ENCODE measurements around the gene MTO1. TPM values are rescaled to one million over a fixed set of nuclear protein-coding genes. Genes with fewer than 3 reads are reported as not detected.
"Not testable (repeated sequence)": the region's sequence is repeated elsewhere in the genome, so short reads cannot be mapped to it uniquely, and the experiment has no call there.

The MTO1 gene, protein sequence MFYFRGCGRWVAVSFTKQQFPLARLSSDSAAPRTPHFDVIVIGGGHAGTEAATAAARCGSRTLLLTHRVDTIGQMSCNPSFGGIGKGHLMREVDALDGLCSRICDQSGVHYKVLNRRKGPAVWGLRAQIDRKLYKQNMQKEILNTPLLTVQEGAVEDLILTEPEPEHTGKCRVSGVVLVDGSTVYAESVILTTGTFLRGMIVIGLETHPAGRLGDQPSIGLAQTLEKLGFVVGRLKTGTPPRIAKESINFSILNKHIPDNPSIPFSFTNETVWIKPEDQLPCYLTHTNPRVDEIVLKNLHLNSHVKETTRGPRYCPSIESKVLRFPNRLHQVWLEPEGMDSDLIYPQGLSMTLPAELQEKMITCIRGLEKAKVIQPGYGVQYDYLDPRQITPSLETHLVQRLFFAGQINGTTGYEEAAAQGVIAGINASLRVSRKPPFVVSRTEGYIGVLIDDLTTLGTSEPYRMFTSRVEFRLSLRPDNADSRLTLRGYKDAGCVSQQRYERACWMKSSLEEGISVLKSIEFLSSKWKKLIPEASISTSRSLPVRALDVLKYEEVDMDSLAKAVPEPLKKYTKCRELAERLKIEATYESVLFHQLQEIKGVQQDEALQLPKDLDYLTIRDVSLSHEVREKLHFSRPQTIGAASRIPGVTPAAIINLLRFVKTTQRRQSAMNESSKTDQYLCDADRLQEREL
- 10 to 100 TPM; 40.9 to 66.3 TPM for total RNA-seq

DNA sequence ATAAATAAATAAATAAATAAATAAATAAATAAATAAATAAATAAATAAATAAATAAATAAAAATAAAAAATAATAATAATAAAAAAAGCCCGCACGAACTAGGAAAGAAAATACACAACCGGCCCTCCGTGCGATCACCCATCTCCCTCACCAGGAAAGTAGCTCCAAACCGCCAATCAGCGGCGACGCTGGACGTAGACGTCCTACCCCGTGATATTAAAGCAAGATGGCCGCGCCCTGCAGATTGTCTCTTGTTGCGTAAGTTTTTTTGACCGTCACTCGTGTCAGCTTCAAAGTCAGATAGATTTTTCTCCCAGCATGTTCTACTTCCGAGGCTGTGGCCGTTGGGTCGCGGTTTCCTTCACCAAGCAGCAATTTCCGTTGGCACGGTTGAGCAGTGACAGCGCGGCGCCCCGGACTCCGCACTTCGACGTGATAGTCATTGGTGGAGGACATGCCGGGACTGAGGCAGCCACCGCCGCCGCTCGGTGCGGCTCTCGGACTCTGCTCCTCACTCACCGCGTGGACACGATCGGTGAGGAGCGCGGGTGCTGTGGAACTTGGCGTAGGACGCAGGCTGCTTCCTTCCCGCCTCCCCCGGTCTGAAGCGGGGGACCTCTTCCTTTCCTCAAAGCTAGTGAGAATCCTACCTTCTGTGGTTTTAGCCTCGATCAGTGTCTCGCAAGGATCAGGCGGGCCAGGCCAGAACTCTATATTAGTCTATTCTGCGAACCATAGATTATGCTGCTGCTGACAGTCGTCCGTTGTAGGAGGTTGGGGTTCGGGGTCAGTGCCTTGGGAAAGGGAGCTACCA, at the start of gene MTO1:
Gene MTO1, plus strand, starts transcription at position 201 of the 814 bp plus-strand sequence. Its CDS starts 118 bp downstream, at position 319.
- Mint-ChIP-seq H3K36me3 (peaks cover 9 to 15% of the 10 kb centered on the region in 2 donors), H3K9me3 (no peaks in the 10 kb centered on the region), H3K27ac (peak within 1 kb of the TSS; percentile 93 to 99)
- DNase-seq (ENCODE audit: low spot score in 2 of 2), result peak; percentile 74 to 85
- ATAC-seq, result peak; percentile 91 to 93

DNA sequence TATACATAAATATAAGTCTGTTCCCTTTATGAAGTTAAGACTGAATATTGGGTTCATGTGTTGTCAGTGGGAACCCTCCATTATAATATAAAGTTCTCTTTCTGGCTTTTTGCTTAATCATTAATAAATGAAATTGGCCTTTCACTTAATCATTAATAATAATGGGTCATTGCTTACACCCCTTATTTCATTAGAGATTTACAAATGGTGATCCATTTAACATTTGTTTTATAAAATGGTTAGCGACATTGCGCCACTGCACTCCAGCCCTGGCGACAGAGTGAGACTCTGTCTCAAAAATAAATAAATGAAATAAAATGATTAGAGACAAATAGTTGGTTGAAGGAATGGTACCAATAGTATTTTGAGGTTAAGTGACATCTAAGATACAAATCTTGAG, 48.4 kb upstream of the MTO1 start:
- Mint-ChIP-seq H3K27ac (no peak overlapping the region), H3K9me3 (no peaks in the 10 kb centered on the region), H3K36me3 (peaks cover 0 to 7% of the 10 kb centered on the region in 2 donors)
- no peak for ATAC-seq
- no peak for DNase-seq (ENCODE audit: low spot score in 2 of 2)

DNA sequence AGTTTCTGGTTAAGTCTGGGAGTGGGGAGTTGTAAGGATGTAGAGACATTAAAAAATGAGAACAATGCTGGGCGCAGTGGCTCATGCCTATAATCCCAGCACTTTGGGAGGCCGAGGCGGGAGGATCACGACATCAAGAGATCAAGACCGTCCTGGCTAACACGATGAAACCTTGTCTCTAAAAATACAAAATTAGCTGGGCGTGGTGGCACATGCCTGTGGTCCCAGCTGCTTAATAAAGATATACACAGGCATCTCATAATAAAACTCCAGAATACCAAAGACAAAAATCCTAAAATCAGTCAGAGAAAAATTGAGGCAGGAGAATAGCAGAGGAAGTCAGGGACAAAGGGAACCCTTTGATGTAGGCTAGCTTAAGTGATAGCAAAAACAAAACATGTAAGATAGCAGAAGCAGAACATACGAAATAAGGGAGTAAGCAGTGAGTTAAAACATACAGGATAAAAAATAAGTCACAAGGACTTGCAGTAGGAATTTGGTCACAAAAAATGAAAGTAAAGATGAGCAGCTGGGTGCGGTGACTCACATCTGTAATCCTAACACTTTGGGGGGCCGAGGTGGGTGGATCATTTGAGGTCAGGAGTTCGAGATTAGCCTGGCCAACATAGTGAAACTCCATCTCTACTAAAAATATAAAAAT, 43.3 kb upstream of the MTO1 start:
- DNase-seq (ENCODE audit: low spot score in 2 of 2), result no peak
- H3K9me3 Mint-ChIP-seq, result no peaks in the 10 kb centered on the region
- no peak for ATAC-seq
- peaks cover 0 to 19% of the 10 kb centered on the region in 2 donors for H3K36me3 Mint-ChIP-seq
- H3K27ac Mint-ChIP-seq, result no peak overlapping the region

DNA sequence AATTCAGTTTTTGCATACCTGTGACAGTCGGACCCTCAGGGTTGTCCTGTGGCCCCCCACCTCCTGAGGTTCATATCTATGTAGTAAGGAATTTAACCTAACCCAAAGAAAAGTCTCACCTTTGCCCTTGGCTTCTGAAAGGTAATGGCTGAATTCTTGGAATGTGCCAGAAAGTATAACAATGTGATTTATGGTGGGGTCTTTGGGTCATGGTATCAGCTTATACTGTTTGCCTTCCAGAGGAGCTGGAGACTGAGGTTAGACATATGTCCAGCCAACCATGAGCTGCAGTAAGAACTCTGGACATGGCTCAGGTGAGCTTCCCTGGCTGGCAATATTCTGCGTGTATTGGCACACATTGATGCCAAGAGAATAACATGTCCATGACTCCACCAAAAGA, 40.0 kb upstream of the MTO1 start:
- Mint-ChIP-seq H3K27ac (no peak overlapping the region), H3K9me3 (no peaks in the 10 kb centered on the region), H3K36me3 (peaks cover 0 to 31% of the 10 kb centered on the region in 2 donors)
- no peak for DNase-seq (ENCODE audit: low spot score in 2 of 2)
- no peak for ATAC-seq

DNA sequence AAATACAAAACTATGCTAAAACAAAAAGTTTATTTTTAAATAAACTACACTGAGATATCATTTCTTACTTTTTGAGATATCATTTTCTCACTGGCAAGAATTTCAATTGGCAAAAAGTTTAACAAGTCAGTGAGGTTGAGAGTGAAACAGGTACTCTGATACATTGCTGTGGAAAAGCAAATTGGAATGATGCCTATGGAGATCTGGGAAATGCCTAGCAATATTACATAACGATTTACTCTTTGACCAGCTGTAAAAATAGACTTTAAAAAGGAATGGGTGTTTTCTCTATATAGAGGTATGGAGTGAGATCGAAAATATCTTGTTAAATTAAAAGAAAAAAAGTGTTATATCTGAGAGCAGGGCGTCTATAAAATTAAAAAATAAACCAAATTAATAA, 26.3 kb upstream of the MTO1 start:
- Mint-ChIP-seq H3K27ac (no peak overlapping the region), H3K36me3 (peaks cover under 1 to 28% of the 10 kb centered on the region in 2 donors), H3K9me3 (no peaks in the 10 kb centered on the region)
- DNase-seq (ENCODE audit: low spot score in 2 of 2), result no peak
- ATAC-seq, result no peak

DNA sequence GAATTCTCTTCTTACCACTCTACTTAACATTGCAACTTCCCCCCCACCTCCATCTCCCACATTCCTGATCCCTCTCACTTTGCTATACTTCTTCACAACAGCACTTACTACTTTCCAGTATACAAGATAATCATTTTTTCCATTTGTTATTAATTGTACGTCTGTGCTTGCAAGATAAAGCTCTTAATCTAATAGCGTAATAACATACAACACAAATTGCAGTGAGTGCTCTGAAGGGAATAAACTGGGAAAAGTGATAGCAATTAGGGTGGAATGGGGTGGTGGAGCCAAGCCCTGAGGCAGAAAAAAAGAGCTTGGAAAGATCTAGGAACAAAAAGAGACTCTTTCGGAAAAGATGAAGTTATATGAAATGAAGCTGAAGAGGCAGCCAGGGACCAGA, 18.0 kb upstream of the MTO1 start:
- no peak for ATAC-seq
- Mint-ChIP-seq H3K27ac (no peak overlapping the region), H3K36me3 (peaks cover 23 to 51% of the 10 kb centered on the region in 2 donors), H3K9me3 (peaks cover 0 to 4% of the 10 kb centered on the region in 2 donors)
- DNase-seq (ENCODE audit: low spot score in 2 of 2), result no peak

DNA sequence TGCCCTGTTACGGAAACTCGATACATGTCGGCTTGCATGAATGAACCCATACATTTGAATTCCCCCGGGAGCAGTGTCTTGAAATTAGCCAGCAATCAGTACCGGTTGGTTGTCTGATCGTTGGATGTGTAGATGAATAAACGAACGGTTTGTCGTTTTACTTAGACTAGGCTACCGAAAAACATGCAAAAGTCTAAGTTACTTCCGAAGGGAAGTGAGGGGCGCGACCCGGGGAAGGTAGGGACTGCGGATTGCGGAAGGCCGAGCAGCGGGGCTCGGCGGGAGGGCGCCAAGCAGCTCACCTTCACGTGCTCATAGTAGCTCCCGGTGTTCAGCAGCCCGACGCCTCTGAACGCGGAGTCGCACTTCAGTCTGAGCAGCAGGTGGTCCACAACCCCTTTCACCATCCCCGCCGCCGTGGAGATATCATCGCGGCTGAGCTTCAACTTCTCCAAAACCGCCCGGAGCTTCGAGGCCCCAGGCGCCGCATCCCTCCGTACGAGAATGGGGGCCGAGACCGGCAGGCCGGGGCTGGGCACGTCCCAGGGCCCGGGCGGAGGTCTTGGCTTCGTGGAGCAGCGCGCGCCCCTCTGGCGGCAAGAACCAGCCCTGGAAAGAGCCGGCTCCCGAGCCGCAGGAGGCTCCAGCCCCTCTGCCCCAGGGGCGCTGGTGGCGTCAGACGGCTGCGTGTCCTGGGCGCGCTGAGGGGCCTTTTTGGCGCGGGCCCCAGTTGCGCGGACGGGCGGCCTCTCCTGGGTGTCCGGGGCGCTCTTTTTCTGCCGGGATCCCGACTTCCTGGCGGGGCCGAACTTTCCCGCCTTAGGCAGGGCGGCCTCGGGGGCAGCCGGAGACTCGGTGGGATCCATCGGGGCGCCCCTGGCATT, 10.1 kb upstream of the MTO1 start:
- Mint-ChIP-seq H3K27ac (peak overlapping the region; percentile 89 to 97), H3K36me3 (peaks cover 25 to 28% of the 10 kb centered on the region in 2 donors)
- DNase-seq (ENCODE audit: low spot score in 2 of 2), result peak in 1 of 2 donors; percentile 52

DNA sequence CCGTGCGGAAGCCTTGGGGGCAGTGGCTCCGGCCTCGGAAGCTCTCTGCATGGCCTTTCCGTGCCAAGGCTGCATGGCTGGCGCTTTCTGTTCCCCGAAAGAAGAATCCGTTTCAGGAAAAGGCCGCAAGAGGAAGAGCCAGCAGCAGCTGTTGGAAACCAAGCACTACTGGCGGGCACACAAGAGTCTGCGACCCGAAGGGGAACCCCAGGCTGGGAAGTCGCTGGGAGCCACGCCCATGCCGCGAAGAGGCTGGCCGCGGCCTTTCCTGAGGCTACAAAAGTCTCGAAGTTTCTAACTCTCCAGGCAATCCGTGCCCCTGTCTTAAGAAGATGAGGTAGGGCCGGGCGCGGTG, 9.5 kb upstream of the MTO1 start, which contains the start of gene CGAS:
Gene CGAS, minus strand, starts transcription at position 191 of the 355 bp plus-strand sequence. Its CDS starts 116 bp downstream, at position 75.
- peaks cover 25 to 28% of the 10 kb centered on the region in 2 donors for H3K36me3 Mint-ChIP-seq

More for the DNA sequence above, 10.1 kb upstream of the MTO1 start:
- ATAC-seq, result peak; percentile 66 to 68
- H3K9me3 Mint-ChIP-seq, result no peaks in the 10 kb centered on the region

DNA sequence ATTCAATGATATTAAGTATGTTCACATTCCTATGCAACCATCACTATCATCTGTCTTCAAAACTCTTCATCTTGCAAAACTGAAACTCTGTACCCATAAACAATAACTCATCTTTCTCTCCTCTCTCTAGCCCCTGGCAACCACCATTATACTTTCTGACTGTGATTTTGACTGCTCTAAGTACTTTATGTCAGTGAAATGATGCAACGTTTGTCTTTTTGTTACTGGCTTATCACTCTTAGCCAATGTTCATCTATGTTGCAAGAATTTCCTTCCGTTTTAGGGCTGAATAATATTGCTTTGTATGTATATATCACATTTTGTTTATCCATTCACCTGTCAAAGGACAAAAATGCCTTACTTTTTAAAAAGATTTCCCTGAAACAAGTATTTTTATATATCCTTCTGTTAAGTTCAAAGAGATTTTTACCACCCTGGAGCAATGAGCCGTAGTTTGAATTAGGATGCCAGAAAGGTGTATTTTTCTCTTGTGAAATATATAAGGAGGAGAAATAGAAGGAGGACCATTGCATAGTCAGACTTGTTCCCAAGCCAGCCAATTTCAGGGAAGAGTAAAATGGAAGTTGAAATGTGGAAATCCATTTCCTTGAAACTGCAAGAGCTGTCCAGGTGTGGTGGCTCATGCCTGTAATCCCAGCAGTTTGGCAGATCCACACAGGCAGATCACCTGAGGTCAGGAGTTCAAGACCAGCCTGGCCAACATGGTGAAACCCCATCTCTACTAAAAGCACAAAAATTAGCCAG, 5.5 kb upstream of the MTO1 start:
- Mint-ChIP-seq H3K36me3 (peaks cover 2% of the 10 kb centered on the region in 2 donors), H3K9me3 (no peaks in the 10 kb centered on the region), H3K27ac (no peak overlapping the region)
- ATAC-seq, result peak; percentile 8 to 64
- DNase-seq (ENCODE audit: low spot score in 2 of 2), result no peak

More for the DNA sequence above, 9.5 kb upstream of the MTO1 start, which contains the start of gene CGAS:
- Mint-ChIP-seq H3K9me3 (no peaks in the 10 kb centered on the region), H3K27ac (peak within 1 kb of the TSS; percentile 89 to 97)
- peak; percentile 78 to 89 for ATAC-seq
- peak; percentile 74 to 85 for DNase-seq (ENCODE audit: low spot score in 2 of 2)

DNA sequence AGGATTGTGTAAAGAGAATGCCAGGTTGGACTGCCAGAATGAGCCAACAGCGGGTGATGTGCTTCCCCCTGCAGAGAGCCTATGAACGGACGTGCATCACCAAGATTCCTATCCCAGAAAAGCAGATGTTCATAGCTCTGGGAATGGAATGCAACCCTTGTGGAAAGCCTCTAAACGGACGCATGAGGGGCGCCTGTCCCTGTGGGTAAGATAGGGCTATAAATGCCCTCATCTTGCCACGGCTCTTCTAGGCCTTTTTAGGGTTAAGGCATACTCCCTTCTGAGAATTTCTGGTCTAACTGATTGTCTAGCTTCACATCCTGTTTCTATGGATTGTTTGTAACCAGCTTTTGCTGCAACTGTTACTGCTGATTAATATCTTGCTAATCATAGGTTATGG, 2.1 kb upstream of the MTO1 start:
- peaks cover 9 to 15% of the 10 kb centered on the region in 2 donors for H3K36me3 Mint-ChIP-seq
- H3K27ac Mint-ChIP-seq, result peak overlapping the region in 1 of 2 donors; percentile 93
- DNase-seq (ENCODE audit: low spot score in 2 of 2); ATAC-seq; H3K9me3 Mint-ChIP-seq: not testable (repeated sequence)

DNA sequence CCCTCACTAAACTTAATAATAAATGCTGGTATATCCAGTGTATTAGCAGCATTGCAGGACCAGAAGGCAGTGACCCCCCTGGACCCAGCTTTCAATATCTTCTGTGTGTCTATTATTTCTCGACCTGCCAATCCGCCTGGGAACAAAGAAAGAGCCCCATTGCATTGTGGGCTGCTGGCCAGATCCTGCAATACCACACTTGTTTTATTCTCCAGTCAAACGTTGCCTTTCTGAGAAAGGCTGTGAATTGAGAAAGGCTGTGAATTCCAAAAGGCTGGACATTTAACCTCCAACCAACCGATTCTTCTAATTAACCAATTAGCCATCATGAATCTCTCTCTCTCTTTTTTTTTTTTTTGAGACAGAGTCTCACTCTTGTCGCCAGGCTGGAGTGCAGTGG, 1.5 kb upstream of the MTO1 start:
- H3K36me3 Mint-ChIP-seq, result peaks cover 9 to 15% of the 10 kb centered on the region in 2 donors
- peak overlapping the region; percentile 93 to 94 for H3K27ac Mint-ChIP-seq
- ATAC-seq, result no peak
- H3K9me3 Mint-ChIP-seq, result no peaks in the 10 kb centered on the region
- no peak for DNase-seq (ENCODE audit: low spot score in 2 of 2)

DNA sequence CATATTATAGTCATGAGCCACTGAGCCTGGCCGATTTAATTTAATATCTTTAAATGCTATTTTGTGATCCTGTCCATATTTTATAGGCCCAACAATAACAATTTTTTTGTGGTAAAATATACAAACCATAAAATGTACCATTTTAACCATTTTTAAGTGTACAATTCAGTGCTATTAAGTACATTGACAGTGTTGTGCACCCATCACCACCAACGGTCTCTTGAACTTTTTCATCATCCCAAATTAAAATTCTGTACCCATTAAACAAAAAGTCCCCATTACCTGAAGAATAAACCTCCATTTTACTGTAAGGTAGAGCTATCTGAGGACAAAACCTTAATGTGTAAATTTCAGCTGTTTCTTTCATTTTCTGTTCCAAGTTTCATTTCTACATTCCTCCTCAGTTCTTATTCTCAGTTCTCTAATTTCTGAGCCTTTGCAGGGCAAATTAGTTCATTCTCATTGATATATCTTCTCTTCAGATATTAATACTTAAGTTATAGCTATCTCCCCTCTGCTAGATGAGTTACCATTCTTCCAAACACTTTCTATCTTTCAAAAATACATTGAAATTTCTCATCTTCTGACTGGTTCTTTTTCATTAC, 10.3 kb downstream of the MTO1 start:
- Mint-ChIP-seq H3K27ac (peak overlapping the region; percentile 48 to 78), H3K9me3 (no peaks in the 10 kb centered on the region), H3K36me3 (peaks cover 4 to 5% of the 10 kb centered on the region in 2 donors)
- DNase-seq (ENCODE audit: low spot score in 2 of 2), result no peak
- ATAC-seq, result peak in 1 of 2 donors; percentile 53

DNA sequence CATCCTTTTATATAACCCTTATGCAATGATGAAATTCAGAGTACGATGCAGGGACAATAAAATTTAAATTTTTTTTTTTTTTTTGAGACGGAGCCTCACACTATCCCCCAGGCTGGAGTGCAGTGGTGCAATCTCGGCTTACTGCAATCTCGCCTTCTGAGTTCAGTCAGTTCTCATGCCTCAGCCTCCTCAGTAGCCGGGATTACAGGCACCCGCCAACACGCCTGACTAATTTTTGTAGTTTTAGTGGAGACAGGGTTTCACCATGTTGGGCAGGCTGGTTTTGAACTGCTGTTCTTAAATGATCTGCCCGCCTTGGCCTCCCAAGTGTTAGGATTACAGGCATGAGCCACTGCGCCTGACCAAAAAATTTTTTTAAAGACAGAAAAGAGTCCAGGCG, 15.2 kb downstream of the MTO1 start:
- Mint-ChIP-seq H3K9me3 (no peaks in the 10 kb centered on the region), H3K27ac (no peak overlapping the region), H3K36me3 (peaks cover under 1 to 7% of the 10 kb centered on the region in 2 donors)
- no peak for DNase-seq (ENCODE audit: low spot score in 2 of 2)
- ATAC-seq, result no peak

DNA sequence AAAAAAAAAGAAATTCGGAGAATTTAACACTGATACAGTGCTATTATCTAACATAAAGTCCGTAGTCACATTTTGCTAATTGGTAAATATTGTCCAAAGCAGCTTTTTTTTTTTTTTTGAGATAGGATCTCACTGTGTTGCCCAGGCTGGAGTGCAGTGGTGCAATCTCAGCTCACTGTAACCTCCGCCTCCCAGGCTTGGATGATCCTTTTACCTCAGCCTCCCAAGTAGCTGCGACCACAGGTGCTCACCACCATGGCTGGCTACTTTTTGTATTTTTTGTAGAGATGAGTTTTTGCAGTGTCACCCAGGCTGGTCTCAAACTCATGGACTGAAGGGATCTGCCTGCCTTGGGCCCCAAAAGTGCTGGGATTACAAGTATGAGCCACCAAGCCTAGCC, 15.9 kb downstream of the MTO1 start:
- H3K36me3 Mint-ChIP-seq, result peaks cover 5 to 7% of the 10 kb centered on the region in 2 donors
- no peak overlapping the region for H3K27ac Mint-ChIP-seq
- DNase-seq (ENCODE audit: low spot score in 2 of 2) (no peak), ATAC-seq (no peak)
- no peaks in the 10 kb centered on the region for H3K9me3 Mint-ChIP-seq

Measured in activated naive CD4-positive, alpha-beta T cell treated with anti-CD3 and anti-CD28 coated beads, Interleukin-2, amount 50 U/mL, for 72 hours (primary cell).